SK-N-SH (cell line): Measurements from ENCODE around the gene KCNA1. TPM values are rescaled to one million over a fixed set of nuclear protein-coding genes. Genes with fewer than 3 reads are reported as not detected.

ENCODE experiments used
- CTCF ChIA-PET: fragments of 300-600, 350-600 bp; formaldehyde crosslinking; extraction: SDS; loops from one replicate; lab custom pipeline; 2021; lab: Yijun Ruan, JAX
- POLR2A ChIA-PET: fragments of 350-600 bp; sonication (Branson Sonifier 250); formaldehyde crosslinking; extraction: SDS; loops from one replicate; lab custom pipeline; 2020; ENCODE audit warnings: antibody characterized with exemption, inconsistent platforms; lab: Yijun Ruan, JAX
- DNase-seq: peaks from one replicate; pipeline ENCODE4 v3.0.0; 2012
- H2AFZ ChIP-seq: fragments of 200-600 bp; sonication (generic); 2 replicates; pipeline ENCODE4 v1.8.1; 2016; ENCODE audit warnings: antibody characterized with exemption, mild to moderate bottlenecking, low read depth
- H3F3A ChIP-seq: fragments of 200-600 bp; sonication (generic); replicated peaks from 2 replicates; pipeline ENCODE3; 2016; ENCODE audit warnings: antibody characterized with exemption, mild to moderate bottlenecking; ENCODE audit not compliant: insufficient read depth
- H3K27ac ChIP-seq, 2 experiments: fragments of 200-500 bp in 1 of 2; fragments of 200-600 bp in 1 of 2; sonication (Bioruptor generic) in 1 of 2; sonication (generic), shearing (Covaris generic) in 1 of 2; 2 replicates each; pipeline versions ENCODE4 v1.5.1 to v1.6.1; 2014 to 2016; ENCODE audit warnings: low read depth in 2 of 2, inconsistent platforms in 1 of 2, low read length in 1 of 2, mild to moderate bottlenecking in 1 of 2, mixed read lengths in 1 of 2
- H3K27me3 ChIP-seq: fragments of 200-600 bp; sonication (generic), shearing (Covaris generic); 2 replicates; pipeline ENCODE4 v1.6.1; 2016; ENCODE audit warnings: mixed run types; ENCODE audit not compliant: insufficient read depth
- H3K36me3 ChIP-seq, 2 experiments: fragments of 200-500 bp in 1 of 2; fragments of 200-600 bp in 1 of 2; sonication (Bioruptor generic) in 1 of 2; sonication (generic) in 1 of 2; replicated peaks in 1 of 2; 2 replicates each; pipeline versions ENCODE3 to v1.5.1; 2014 to 2016; ENCODE audit warnings: low read length in 1 of 2, mild to moderate bottlenecking in 1 of 2; ENCODE audit not compliant: insufficient read depth in 2 of 2, control insufficient read depth in 1 of 2
- H3K4me1 ChIP-seq, 2 experiments: fragments of 200-500 bp in 1 of 2; fragments of 200-600 bp in 1 of 2; sonication (Bioruptor generic) in 1 of 2; sonication (generic), shearing (Covaris generic) in 1 of 2; 2 replicates each; pipeline versions ENCODE4 v1.5.1 to v1.6.1; 2014 to 2016; ENCODE audit warnings: low read depth in 1 of 2, low read length in 1 of 2, mixed run types in 1 of 2; ENCODE audit not compliant: insufficient read depth in 2 of 2, control insufficient read depth in 1 of 2
- H3K4me2 ChIP-seq: fragments of 200-600 bp; sonication (generic), shearing (Covaris generic); 2 replicates; pipeline ENCODE4 v1.6.1; 2017; ENCODE audit warnings: mixed run types
- H3K4me3 ChIP-seq, 2 experiments: fragments of 200-500 bp in 1 of 2; fragments of 200-600 bp in 1 of 2; sonication (Bioruptor generic) in 1 of 2; sonication (generic), shearing (Covaris generic) in 1 of 2; 2 replicates each; pipeline versions ENCODE4 v1.5.1 to v1.8.1; 2014 to 2016; ENCODE audit warnings: low read depth in 2 of 2, inconsistent platforms in 1 of 2, low read length in 1 of 2, mild to moderate bottlenecking in 1 of 2, mixed read lengths in 1 of 2, moderate library complexity in 1 of 2
- H3K79me2 ChIP-seq: fragments of 200-600 bp; sonication (generic); 2 replicates; pipeline ENCODE4 v1.8.1; 2017; ENCODE audit warnings: mild to moderate bottlenecking; ENCODE audit not compliant: insufficient read depth
- H3K9ac ChIP-seq: fragments of 200-600 bp; sonication (generic); 2 replicates; pipeline ENCODE4 v1.6.1; 2017; ENCODE audit warnings: mixed run types
- H3K9me2 ChIP-seq: fragments of 200-600 bp; sonication (generic); 2 replicates; pipeline ENCODE4 v1.6.1; 2017; ENCODE audit warnings: mixed run types
- H3K9me3 ChIP-seq: fragments of 200-600 bp; sonication (generic); 2 replicates; pipeline ENCODE4 v1.6.1; 2017; ENCODE audit warnings: mixed run types, mild to moderate bottlenecking, moderate library complexity
- H4K20me1 ChIP-seq: fragments of 200-600 bp; sonication (generic); 2 replicates; pipeline ENCODE4 v1.6.1; 2017; ENCODE audit warnings: mild to moderate bottlenecking, mixed run types; ENCODE audit not compliant: insufficient read depth
- ELF1 ChIP-seq: IDR thresholded peaks from 2 replicates; pipeline ENCODE4 v1.4.0; 2012
- EP300 ChIP-seq, 2 experiments: IDR thresholded peaks; 2 replicates each; pipeline versions ENCODE4 v1.4.0 to v1.6.1; 2012; ENCODE audit warnings: borderline replicate concordance in 1 of 2, low read depth in 1 of 2, low read length in 1 of 2
- FOXJ3 ChIP-seq: sonication (generic); formaldehyde crosslinking; IDR thresholded peaks from 2 replicates; pipeline ENCODE4 v1.5.1; 2020; ENCODE audit warnings: mild to moderate bottlenecking, missing genetic modification reagents
- FOXM1 ChIP-seq: IDR thresholded peaks from 2 replicates; pipeline ENCODE4 v1.4.0; 2012; ENCODE audit warnings: low read depth, mild to moderate bottlenecking
- JUND ChIP-seq: IDR thresholded peaks from 2 replicates; pipeline ENCODE4 v1.4.0; 2012
- MEF2A ChIP-seq: IDR thresholded peaks from 2 replicates; pipeline ENCODE4 v1.4.0; 2012; ENCODE audit warnings: low read depth, borderline replicate concordance
- WGBS: methylation state at CpG from one replicate; pipeline ENCODE4 v1.1.6; 2017; ENCODE audit warnings: low lambda C conversion rate; 5-methylcytosine and 5-hydroxymethylcytosine counted together
- polyA plus RNA-seq, 3 experiments: library from polyadenylated mRNA; depleted of rRNA; stranded (reverse); fragments of >200 nt; gene quantifications; 2 replicates each; pipeline ENCODE4 v1.2.3, GENCODE V29; 2012
- TF ChIP-seq, protein P1 (sequence below): fragments of 150-350 bp; IDR thresholded peaks from 2 replicates; pipeline ENCODE4 v1.6.1; 2016; ENCODE audit warnings: mild to moderate bottlenecking, low read depth, low read length
- TF ChIP-seq, protein P2 (sequence below): IDR thresholded peaks from 2 replicates; pipeline ENCODE4 v1.4.0; 2012; ENCODE audit warnings: low read depth, borderline replicate concordance
- TF ChIP-seq, protein P3 (sequence below): IDR thresholded peaks from 2 replicates; pipeline ENCODE4 v1.4.0; 2012; ENCODE audit warnings: low read depth, borderline replicate concordance

Gene KCNA1
- polyA plus RNA-seq, 1 of the 3 experiments (the other 2 are of a cell fraction): not detected

DNA sequence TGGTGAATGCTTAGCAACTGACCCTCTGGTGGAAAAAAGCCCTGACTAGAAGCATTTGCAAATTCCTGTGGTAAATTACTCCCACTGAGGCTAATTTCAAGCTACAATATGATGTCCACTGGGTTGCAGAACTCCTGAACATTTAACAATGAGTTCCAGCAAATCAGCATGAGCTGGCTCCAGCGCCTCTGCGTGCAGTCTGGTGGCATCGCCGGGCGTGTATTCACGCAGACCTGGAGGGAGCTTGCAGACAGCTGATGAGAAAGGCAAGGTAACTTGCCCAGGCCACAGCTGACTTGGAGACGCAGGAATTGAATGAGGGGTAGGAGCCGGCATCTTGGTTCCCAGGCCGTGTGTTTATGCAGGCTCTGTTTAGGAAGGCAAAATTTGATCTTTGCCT lies 45.1 kb upstream of the KCNA1 start:
- POLR2A ChIA-PET: no interaction called here
- Histone ChIP-seq H3F3A (no peaks in the 10 kb centered on the region), H3K9me2 (no peaks in the 10 kb centered on the region), H3K9ac (no peak overlapping the region), H3K36me3 (no peaks in the 10 kb centered on the region), H2AFZ (no peak overlapping the region), H3K9me3 (no peaks in the 10 kb centered on the region), H3K27me3 (peaks cover 89% of the 10 kb centered on the region), H3K4me1 (no peaks in the 10 kb centered on the region), H3K27ac (no peak overlapping the region), H3K4me2 (no peak overlapping the region), H3K79me2 (no peaks in the 10 kb centered on the region), H4K20me1 (no peaks in the 10 kb centered on the region), H3K4me3 (no peak overlapping the region)
- DNase-seq: no peak
- WGBS: 0% methylated on average over 5 of the region's 9 CpGs
- TF ChIP-seq FOXJ3 (no peak), FOXM1 (no peak), EP300 (IDR thresholded peaks at IDR 0.05; ENCODE audit: borderline replicate concordance in 1 of 2, low read depth in 1 of 2, low read length in 1 of 2) (no peak), JUND (no peak)
- TF ChIP-seq, protein P1, sequence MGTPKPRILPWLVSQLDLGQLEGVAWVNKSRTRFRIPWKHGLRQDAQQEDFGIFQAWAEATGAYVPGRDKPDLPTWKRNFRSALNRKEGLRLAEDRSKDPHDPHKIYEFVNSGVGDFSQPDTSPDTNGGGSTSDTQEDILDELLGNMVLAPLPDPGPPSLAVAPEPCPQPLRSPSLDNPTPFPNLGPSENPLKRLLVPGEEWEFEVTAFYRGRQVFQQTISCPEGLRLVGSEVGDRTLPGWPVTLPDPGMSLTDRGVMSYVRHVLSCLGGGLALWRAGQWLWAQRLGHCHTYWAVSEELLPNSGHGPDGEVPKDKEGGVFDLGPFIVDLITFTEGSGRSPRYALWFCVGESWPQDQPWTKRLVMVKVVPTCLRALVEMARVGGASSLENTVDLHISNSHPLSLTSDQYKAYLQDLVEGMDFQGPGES: no peak
- TF ChIP-seq, protein P2, sequence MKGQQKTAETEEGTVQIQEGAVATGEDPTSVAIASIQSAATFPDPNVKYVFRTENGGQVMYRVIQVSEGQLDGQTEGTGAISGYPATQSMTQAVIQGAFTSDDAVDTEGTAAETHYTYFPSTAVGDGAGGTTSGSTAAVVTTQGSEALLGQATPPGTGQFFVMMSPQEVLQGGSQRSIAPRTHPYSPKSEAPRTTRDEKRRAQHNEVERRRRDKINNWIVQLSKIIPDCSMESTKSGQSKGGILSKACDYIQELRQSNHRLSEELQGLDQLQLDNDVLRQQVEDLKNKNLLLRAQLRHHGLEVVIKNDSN: no peak
- TF ChIP-seq, protein P3, sequence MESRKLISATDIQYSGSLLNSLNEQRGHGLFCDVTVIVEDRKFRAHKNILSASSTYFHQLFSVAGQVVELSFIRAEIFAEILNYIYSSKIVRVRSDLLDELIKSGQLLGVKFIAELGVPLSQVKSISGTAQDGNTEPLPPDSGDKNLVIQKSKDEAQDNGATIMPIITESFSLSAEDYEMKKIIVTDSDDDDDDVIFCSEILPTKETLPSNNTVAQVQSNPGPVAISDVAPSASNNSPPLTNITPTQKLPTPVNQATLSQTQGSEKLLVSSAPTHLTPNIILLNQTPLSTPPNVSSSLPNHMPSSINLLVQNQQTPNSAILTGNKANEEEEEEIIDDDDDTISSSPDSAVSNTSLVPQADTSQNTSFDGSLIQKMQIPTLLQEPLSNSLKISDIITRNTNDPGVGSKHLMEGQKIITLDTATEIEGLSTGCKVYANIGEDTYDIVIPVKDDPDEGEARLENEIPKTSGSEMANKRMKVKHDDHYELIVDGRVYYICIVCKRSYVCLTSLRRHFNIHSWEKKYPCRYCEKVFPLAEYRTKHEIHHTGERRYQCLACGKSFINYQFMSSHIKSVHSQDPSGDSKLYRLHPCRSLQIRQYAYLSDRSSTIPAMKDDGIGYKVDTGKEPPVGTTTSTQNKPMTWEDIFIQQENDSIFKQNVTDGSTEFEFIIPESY: no peak
- CTCF ChIA-PET: interaction anchor here (1.3 to 6.4 kb wide), 2 partner anchors 9 to 15 kb away, joined by 4 to 26 read pairs; no protein-coding TSS in a partner anchor

DNA sequence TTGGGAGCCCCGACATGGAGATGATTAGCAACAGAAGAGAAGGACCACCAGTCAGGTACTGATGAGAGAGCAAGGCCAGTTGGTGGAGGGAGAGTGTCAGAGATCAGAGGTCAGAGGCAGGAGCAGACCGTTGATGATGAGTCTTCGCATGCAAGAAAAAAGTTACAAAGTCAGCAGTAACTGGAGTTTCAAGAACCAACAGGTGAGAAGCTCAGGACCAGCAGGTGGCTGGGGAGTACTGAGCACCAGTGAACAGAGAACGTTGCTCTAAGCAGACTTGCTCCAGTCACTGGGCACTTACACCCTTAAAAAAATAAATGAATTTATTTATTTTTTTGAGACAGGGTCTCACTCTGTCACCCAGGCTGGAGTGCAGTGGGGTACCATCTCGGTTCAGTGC lies 44.5 kb upstream of the KCNA1 start:
- TF ChIP-seq ELF1 (no peak), FOXM1 (no peak), MEF2A (no peak)
- DNase-seq: no peak
- no peaks in the 10 kb centered on the region for H3K79me2 ChIP-seq
- WGBS: 2% methylated on average over 5 of the region's 5 CpGs
- no peak overlapping the region for H3K27ac ChIP-seq
- no peaks in the 10 kb centered on the region for H3K36me3 ChIP-seq
- no peaks in the 10 kb centered on the region for H3K4me1 ChIP-seq
- no peaks in the 10 kb centered on the region for H4K20me1 ChIP-seq
- no peak overlapping the region for H2AFZ ChIP-seq
- H3K9ac ChIP-seq: no peak overlapping the region
- peaks cover 82% of the 10 kb centered on the region for H3K27me3 ChIP-seq
- H3K9me3 ChIP-seq: no peaks in the 10 kb centered on the region
- no peaks in the 10 kb centered on the region for H3F3A ChIP-seq
- H3K9me2 ChIP-seq: no peaks in the 10 kb centered on the region
- ChIA-PET CTCF (interaction anchor here (1.0 to 6.4 kb wide), 2 partner anchors 10 to 16 kb away, joined by 3 to 26 read pairs; no protein-coding TSS in a partner anchor), POLR2A (no interaction called here)
- no peak overlapping the region for H3K4me3 ChIP-seq
- H3K4me2 ChIP-seq: no peak overlapping the region
